SK-N-SH treated with all-trans-retinoic acid at 6 μM for 48 hours (cell line): ENCODE measurements around the gene CTCF.

Experiments used
- ARNTL ChIP-seq: fragments of 450-650 bp; formaldehyde crosslinking; IDR thresholded peaks from 2 replicates; pipeline ENCODE4 v1.5.0; 2020; ENCODE audit warnings: low read depth, mild to moderate bottlenecking, moderate library complexity, borderline replicate concordance
- BACH2 ChIP-seq: fragments of 250-450 bp; sonication (Bioruptor Pico); IDR thresholded peaks from 2 replicates; pipeline ENCODE4 v1.9.0; 2021; ENCODE audit warnings: mild to moderate bottlenecking, borderline replicate concordance
- CSDC2 ChIP-seq: fragments of 250-450 bp; sonication (Bioruptor Pico); IDR thresholded peaks from 2 replicates; pipeline ENCODE4 v1.5.0; 2020; ENCODE audit warnings: mild to moderate bottlenecking, moderate library complexity
- RARB ChIP-seq: fragments of 250-450 bp; sonication (Bioruptor Pico); IDR thresholded peaks from 2 replicates; pipeline ENCODE4 v1.8.0; 2021; ENCODE audit warnings: mild to moderate bottlenecking, moderate library complexity
- SNAI2 ChIP-seq: fragments of 250-450 bp; sonication (Bioruptor Pico); IDR thresholded peaks from 2 replicates; pipeline ENCODE4 v1.5.0; 2020; ENCODE audit warnings: mild to moderate bottlenecking, moderate library complexity
- TCF4 ChIP-seq: fragments of 250-450 bp; sonication (Bioruptor Pico); IDR thresholded peaks from 2 replicates; pipeline ENCODE4 v1.8.0; 2021; ENCODE audit warnings: mild to moderate bottlenecking, moderate library complexity, borderline replicate concordance
- TOX ChIP-seq: fragments of 250-450 bp; sonication (Bioruptor Pico); IDR thresholded peaks from 2 replicates; pipeline ENCODE4 v1.8.0; 2021; ENCODE audit warnings: mild to moderate bottlenecking, moderate library complexity, borderline replicate concordance
- ZC3H10 ChIP-seq: fragments of 250-450 bp; sonication (Bioruptor Pico); IDR thresholded peaks from 2 replicates; pipeline ENCODE4 v1.5.1; 2021; ENCODE audit warnings: mild to moderate bottlenecking, moderate library complexity
- ZFP30 ChIP-seq: fragments of 450-650 bp; formaldehyde crosslinking; IDR thresholded peaks from 2 replicates; pipeline ENCODE4 v1.5.0; 2022; ENCODE audit warnings: mild to moderate bottlenecking, moderate library complexity
- ZNF565 ChIP-seq: fragments of 450-650 bp; formaldehyde crosslinking; conservative IDR thresholded peaks from 2 replicates; pipeline ENCODE4 v1.5.0; 2020; ENCODE audit warnings: low read depth, mild to moderate bottlenecking, moderate library complexity
- ZNF8 ChIP-seq: fragments of 450-650 bp; formaldehyde crosslinking; IDR thresholded peaks from 2 replicates; pipeline ENCODE4 v1.5.0; 2020; ENCODE audit warnings: mild to moderate bottlenecking, moderate library complexity
- TF ChIP-seq, protein P1 (sequence below): fragments of 250-450 bp; sonication (Bioruptor Pico); IDR thresholded peaks from 2 replicates; pipeline ENCODE4 v1.5.1; 2020; ENCODE audit warnings: low read depth, mild to moderate bottlenecking, moderate library complexity
- TF ChIP-seq, protein P2 (sequence below): fragments of 250-450 bp; sonication (Bioruptor Pico); IDR thresholded peaks from 2 replicates; pipeline ENCODE4 v1.5.0; 2020; ENCODE audit warnings: mild to moderate bottlenecking, moderate library complexity

DNA sequence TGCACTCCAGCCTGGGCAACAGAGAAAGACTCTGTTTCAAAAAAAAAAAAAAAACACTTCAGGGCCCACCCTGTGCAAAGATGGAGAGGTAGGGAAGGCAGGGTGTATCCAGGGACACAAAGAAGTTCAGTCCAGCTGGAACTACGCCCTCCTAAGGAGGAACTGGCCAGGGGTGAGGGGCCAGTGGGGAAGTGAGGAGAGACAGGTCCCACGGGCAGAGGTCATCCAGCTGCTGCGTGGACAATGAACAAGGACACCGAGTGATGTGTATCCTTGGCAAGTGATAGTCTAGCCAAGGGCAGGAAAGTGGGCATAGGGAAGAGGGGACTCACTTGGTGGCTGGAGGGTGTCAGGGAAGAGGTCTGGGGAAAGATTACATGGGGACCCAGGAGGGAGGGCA is 43.1 kb upstream of the CTCF start:
- TF ChIP-seq ARNTL (CRISPR knock-in tag) (no peak), SNAI2 (no peak), TOX (CRISPR knock-in tag) (no peak), ZFP30 (CRISPR knock-in tag) (no peak), ZNF8 (no peak), RARB (CRISPR knock-in tag) (no peak), TCF4 (CRISPR knock-in tag) (no peak), ZC3H10 (CRISPR knock-in tag) (no peak), CSDC2 (no peak), BACH2 (CRISPR knock-in tag) (no peak), ZNF565 (CRISPR knock-in tag) (no peak)
- TF ChIP-seq, protein P1, sequence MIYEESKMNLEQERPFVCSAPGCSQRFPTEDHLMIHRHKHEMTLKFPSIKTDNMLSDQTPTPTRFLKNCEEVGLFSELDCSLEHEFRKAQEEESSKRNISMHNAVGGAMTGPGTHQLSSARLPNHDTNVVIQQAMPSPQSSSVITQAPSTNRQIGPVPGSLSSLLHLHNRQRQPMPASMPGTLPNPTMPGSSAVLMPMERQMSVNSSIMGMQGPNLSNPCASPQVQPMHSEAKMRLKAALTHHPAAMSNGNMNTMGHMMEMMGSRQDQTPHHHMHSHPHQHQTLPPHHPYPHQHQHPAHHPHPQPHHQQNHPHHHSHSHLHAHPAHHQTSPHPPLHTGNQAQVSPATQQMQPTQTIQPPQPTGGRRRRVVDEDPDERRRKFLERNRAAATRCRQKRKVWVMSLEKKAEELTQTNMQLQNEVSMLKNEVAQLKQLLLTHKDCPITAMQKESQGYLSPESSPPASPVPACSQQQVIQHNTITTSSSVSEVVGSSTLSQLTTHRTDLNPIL (CRISPR knock-in tag) = no peak
- TF ChIP-seq, protein P2, sequence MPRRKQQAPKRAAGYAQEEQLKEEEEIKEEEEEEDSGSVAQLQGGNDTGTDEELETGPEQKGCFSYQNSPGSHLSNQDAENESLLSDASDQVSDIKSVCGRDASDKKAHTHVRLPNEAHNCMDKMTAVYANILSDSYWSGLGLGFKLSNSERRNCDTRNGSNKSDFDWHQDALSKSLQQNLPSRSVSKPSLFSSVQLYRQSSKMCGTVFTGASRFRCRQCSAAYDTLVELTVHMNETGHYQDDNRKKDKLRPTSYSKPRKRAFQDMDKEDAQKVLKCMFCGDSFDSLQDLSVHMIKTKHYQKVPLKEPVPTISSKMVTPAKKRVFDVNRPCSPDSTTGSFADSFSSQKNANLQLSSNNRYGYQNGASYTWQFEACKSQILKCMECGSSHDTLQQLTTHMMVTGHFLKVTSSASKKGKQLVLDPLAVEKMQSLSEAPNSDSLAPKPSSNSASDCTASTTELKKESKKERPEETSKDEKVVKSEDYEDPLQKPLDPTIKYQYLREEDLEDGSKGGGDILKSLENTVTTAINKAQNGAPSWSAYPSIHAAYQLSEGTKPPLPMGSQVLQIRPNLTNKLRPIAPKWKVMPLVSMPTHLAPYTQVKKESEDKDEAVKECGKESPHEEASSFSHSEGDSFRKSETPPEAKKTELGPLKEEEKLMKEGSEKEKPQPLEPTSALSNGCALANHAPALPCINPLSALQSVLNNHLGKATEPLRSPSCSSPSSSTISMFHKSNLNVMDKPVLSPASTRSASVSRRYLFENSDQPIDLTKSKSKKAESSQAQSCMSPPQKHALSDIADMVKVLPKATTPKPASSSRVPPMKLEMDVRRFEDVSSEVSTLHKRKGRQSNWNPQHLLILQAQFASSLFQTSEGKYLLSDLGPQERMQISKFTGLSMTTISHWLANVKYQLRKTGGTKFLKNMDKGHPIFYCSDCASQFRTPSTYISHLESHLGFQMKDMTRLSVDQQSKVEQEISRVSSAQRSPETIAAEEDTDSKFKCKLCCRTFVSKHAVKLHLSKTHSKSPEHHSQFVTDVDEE (CRISPR knock-in tag) = no peak
